OCI-M1 (cell line): ENCODE results near the gene EMID1.
"Not testable (repeated sequence)": the region's sequence is repeated elsewhere in the genome, so short reads cannot be mapped to it uniquely, and the experiment has no call there.

Experiments used
- DNase-seq: peaks from one replicate; lab custom pipeline; 2025; lab: John Stamatoyannopoulos, UW

EMID1 gene

GRCh38 chr22:29211066-29211465, 5.4 kb downstream of the EMID1 start:
- no peak for DNase-seq

DNA sequence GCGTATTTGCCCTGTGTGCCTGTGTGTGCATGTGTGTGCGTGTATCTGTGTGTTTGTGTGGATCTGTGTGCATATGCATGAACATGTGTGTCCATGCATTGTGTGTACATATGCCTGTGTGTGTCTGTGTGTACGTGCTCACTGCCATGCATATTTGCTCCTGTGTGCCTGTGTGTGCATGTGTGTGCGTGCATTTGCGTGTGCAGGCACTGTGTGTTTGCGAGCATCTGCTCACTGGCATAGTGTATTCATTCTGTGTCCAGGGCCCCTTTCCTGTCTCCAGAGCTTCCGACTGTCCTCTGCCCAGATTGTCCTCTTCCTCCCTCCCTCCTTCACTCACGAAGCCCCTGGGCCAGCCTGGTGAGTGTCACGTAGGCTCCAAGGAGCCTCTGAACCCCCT, 5.8 kb downstream of the EMID1 start:
- DNase-seq = no peak

DNA sequence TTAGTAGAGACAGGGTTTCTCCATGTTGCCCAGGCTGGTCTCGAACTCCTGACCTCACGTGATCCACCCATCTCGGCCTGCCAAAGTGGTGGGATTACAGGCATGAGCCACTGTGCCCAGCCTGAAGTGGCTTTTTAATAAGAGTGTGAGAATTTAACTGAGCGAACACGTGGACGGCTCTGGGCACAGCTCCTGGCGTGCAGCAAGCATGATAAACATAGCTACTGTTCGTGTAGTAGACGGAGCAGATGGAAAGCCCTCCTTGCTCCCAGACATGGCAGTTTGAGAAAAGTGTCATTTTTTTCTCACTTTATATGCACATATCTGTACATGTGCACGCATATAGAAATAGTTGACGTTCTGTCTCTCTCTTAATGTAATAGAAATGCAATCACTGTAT, 7.0 kb downstream of the EMID1 start:
- DNase-seq = no peak

GRCh38 chr22:29213493-29213892, 7.8 kb downstream of the EMID1 start:
- no peak for DNase-seq

GRCh38 chr22:29214232-29214631, 8.5 kb downstream of the EMID1 start:
- DNase-seq = no peak

DNA sequence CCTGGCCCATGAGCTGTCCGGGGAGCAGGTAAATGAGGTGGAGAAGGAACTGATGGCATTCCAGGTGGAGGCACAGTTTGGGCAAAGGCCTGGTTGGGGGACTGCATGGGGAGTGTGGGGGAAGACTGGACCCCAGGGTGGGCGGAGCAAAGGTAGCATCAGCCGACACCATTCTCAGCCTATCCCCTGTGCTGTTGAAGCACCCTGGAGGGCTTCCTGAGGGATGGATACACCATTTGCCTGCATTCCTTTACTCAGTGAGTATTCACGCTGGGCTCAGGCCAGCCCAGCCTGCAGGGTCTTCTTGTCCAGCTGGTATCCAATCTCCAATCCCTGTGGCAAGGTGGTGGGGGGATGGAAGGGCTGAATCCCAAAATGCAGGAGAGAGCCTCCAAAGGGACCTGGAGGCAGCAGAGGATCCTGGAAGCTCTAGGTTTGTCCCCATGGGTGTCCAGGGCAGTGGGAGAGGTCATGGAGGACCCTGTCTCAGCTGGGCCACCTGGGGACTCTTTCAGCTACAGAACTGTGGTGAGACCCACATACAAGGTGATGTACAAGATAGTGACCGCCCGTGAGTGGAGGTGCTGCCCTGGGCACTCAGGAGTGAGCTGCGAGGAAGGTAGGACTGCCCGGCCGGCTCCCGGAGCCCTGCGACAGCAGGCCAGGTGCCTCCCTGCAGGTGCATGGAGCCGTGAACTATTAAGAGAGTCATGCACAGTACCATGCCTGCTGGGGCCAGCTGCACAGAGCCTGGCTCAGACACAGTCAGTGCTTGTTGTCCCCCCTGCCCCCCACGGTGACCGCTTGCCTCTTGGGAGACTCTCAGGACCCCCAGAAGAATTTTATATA, 9.5 kb downstream of the EMID1 start:
- DNase-seq = no peak

DNA sequence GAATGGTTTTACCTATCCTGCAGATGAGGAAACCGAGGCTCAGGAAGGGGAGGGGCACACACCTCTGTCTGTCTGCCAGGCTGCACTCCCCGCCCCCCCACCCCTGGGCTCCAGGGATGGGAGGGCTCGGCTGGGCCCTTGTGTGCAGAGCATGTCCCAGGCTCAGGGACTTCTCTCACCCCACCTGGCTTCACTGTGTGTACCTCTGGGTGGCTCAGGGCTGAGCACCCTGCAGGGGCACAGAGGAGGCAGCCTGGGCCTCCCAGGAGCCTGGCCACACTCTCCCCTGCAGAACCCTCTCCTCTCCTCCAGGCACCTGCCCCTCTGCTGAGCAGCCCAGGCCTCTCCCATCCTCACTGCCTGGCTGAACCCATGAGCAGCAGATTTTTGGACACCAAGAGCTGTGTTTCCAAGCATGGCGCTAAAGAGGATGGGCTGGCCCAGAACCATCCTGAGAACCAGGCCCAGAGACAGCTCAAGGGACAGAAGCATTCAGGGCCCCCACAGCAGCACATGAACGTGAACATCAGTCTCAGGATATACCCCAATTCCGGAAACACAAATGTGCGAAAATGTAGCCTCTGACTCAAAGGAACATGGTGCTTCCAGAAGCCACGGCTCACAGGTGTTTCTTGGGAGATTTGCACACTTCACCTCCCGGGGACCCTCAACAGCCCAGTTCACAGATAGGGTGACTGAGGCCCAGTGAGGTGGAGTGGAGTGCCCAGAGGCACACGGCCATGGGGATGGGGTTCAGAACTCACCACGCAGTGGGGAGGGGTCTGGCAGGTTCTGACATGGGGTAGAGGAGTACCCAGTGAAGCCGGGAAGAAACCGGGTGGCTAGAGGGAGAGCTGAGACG, 10.5 kb downstream of the EMID1 start:
- no peak for DNase-seq

GRCh38 chr22:29216873-29217666, 11.4 kb downstream of the EMID1 start:
- DNase-seq = no peak

DNA sequence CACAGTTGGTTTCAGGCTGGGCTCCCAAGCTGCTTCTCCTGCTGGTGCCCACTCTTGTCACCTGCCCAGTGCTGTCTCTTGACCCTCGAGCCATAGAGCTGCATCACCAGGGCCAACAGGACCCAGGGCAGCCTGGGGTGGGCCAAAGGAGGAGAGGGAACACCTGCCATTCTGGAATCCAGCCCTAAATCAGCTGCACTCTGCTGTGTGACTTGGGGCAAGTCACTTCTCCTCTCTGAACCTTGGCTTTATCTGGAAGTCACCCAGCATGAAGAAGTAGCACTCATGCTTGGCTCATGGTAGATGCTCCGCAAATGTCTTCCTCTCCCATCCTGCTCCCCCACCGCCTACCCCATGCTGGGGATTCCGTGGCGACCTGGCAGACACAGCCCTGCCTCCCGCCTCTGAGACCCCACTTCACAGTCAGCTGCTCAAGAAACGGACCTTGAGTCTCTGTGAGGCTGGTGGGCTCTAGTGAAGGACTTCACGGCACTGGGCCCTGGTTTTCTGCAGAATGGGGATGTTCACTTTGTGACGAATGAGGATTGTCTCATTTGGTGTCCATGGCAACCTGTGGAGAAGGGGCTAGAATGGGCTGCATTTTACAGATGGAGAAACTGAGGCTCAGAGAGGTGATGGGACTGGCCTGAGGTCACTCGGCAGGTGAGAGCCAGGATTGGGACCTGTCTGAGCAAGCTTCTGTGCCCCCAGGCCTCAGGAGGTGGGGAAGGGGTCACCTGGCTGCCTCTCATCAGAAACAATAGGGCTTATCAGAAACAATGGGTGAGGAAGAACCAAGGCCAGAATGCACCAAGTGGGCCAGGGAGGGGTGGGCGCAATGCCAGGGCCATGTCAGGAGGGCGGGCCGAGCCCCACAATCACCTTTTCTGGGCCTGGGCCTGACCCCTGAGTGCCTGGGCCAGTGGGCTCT, 12.4 kb downstream of the EMID1 start:
- DNase-seq = no peak

- no peak for DNase-seq
Measured at GRCh38 chr22:29218758-29219408, 13.2 kb downstream of the EMID1 start.

GRCh38 chr22:29219409-29219782, 13.7 kb downstream of the EMID1 start:
- not testable (repeated sequence) for DNase-seq

DNA sequence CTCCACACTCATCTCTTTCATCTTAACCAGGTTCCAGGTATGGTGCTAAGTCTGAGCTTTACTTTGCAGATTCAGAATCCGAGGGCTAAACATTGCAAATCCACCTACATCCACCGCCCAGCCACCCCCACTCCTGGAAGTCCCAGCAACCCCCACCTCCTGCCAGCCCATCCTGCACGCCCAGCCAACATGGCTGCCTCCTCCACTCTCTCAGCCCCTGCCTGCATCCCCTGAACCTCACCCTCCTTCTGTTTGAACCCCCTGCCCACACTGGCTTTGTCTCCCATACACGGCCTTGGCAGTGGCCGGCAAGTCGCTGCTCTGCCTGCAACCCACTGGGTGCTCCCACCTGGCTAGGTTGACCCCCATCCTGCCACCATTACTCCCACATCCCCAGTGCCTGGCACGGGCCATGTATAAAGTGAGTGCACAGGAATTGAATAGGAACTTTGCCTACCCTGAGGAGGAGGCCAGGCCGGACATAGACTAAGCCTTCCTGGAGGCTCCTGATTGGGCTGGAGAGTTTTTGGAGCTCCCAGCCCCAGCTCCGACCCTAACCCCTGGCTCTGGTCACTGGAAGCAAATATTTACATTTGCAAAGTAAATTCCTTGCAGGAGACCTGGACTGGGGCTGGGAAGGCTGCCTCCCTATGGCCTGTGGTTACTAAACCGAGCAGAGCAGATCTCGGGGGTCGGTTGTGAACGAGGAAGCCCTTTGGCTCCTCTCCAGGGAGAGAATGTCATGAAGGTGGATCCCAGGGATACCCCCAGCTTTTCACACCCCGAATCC, 14.4 kb downstream of the EMID1 start:
- no peak for DNase-seq

- no peak for DNase-seq
Measured at GRCh38 chr22:29224121-29224858, 18.6 kb downstream of the EMID1 start.

DNA sequence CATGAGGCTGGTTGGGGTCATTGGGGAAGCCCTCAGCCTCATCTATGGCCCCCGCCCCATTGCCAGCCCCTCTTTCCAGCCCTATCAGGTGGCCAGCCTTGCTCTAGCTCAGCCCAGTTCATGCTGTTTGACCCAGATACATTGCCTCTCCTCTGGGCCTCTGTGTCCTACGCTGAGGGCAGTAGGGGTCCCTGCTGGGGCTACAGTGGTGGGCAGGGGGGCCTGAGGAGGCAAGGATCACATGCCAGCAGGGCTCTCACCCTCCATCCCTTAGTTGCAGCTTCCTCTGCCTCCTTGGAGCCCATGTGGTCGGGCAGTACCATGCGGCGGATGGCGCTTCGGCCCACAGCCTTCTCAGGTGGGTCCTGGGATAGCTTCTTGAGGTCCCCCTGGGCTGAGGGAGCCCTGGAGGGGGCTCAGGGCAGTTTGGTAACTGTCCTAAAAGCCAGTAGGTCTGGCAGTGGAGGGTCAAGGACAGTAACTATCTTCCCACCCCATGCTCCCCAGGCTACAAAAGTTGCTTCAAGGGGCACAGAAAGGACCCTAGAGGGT, 19.2 kb downstream of the EMID1 start:
- no peak for DNase-seq

DNA sequence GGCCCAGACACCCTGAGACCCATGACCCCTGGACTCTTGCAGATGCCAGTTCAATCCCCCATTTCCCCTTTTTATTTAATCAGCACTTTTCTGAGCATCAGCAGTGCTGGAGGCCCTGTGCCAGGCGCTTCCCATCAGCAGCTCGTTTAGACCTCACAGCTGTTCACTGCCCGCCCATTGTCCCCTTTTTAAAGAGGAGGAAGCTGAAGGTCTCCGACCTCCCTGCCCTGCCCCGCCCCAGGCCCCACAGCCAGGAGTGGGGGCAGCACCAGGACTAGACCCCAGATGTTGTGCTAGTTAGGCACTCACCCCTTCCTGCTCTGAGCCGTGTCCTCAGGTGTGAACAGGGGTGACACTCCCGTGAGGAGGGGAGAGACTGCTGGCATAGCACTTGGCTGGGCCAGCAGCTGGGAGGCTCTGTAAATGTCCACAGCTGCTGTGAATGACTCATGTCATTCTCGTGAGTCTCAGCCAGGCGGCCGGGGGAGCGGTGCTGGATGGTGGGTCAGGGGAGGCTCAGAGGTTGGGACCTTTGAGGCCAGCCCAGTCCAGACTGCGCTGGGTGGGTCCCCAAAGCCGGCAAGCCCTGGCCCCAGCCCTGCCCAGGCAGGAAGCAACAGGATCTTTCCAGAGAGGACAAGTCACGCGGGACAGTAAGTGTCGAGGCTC, 19.9 kb downstream of the EMID1 start:
- peak; percentile 5 for DNase-seq

GRCh38 chr22:29226351-29226981, 20.8 kb downstream of the EMID1 start:
- DNase-seq = no peak

DNA sequence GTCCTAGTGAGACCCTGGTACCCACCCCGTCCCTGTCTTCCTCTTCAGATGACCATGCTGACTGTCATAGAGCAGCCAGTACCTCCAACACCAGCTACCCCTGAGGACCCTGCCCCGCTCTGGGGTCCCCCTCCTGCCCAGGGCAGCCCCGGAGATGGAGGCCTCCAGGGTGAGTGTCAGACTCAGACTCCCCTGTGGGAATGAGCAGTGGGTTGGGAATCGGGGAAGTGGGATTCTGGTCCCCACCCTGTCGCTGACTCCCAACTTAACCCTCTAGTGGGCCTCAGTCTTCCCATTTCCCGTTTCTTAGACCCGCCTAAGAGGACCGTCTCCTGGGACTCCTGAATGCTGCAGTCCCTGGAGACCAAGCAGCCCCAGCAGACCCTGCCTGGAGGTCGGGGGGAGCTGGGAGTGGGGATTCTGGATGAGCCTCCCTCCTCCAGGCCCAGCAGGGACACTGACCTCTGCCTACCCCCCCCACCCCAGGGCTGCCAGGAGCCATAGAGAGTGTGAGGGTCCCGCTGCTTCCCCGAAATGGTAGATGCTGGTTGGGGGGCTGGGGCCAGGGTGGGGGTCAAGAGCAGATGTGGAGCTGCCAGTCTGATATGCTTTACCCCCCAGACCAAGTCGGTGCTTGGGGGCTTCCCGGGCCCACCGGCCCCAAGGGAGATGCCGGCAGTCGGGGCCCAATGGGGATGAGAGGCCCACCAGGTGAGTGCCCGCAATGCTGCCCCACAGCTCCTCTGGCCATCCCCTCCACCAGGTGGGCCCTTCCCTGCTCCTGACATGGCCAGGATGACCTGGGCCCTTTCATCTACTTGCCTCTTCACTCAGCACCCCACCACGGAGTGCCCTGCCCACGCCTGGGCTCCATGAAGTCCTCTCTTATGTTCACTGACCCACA, 25.5 kb downstream of the EMID1 start:
- DNase-seq = no peak
